K562 (cell line): ENCODE results near the gene MRPL33. TPM values are rescaled to one million over a fixed set of nuclear protein-coding genes. Genes with fewer than 3 reads are reported as not detected.

ENCODE experiments used
- JUN ChIP-seq, 2 experiments: sonication (generic) in 1 of 2; formaldehyde crosslinking in 1 of 2; IDR thresholded peaks; 2 replicates each; pipeline versions ENCODE4 v1.6.1 to v1.8.0; 2012 to 2022; ENCODE audit warnings: borderline replicate concordance in 2 of 2, mild to moderate bottlenecking in 2 of 2, improper control_type of control experiment in 1 of 2, low read depth in 1 of 2, low read length in 1 of 2, missing genetic modification reagents in 1 of 2
- NEUROD1 ChIP-seq: fragments of 150-350 bp; IDR thresholded peaks from 2 replicates; pipeline ENCODE4 v1.6.1; 2014; ENCODE audit warnings: borderline replicate concordance, low read length, low read depth; ENCODE audit not compliant: partially characterized antibody
- PCBP1 ChIP-seq: fragments of 200-400 bp; formaldehyde crosslinking; IDR thresholded peaks from 2 replicates; pipeline ENCODE4 v1.6.1; 2018; ENCODE audit warnings: mild to moderate bottlenecking, low read depth, low read length; ENCODE audit not compliant: poor library complexity, severe bottlenecking
- RFX1 ChIP-seq: fragments of 450-650 bp; IDR thresholded peaks from 2 replicates; pipeline ENCODE4 v1.6.1; 2016; ENCODE audit warnings: mild to moderate bottlenecking, moderate library complexity
- TAF1 ChIP-seq: IDR thresholded peaks from 2 replicates; pipeline ENCODE4 v1.6.1; 2011; ENCODE audit warnings: mild to moderate bottlenecking, low read length, moderate library complexity; ENCODE audit not compliant: insufficient read depth, control insufficient read depth, severe bottlenecking; ENCODE audit errors: extremely low read depth
- TRIM24 ChIP-seq, 2 experiments: fragments of 450-650 bp; IDR thresholded peaks; 2 replicates each; pipeline ENCODE4 v1.6.1; 2016
- ZNF436 ChIP-seq: fragments of 250-450, 450-650 bp; sonication (Bioruptor Pico); formaldehyde crosslinking; IDR thresholded peaks from 2 replicates; pipeline ENCODE4 v1.7.0; 2020; ENCODE audit warnings: mild to moderate bottlenecking
- polyA plus RNA-seq, 8 experiments: library from polyadenylated mRNA; depleted of rRNA in 4 of 8; stranded (reverse) in 5 of 8; unstranded in 3 of 8; fragments of >200 nt; fragmentation: Nextera tagmentation in 2 of 8; fragmentation: Illumina TruSeq in 1 of 8; extraction: Ambion mirVana in 2 of 8; extraction: Trizol in 1 of 8; gene quantifications; 2 replicates each; pipeline versions ENCODE4 v1.2.1 to v1.2.3, GENCODE V29; 2011 to 2014; ENCODE audit warnings: inconsistent platforms in 1 of 8, missing spikeins in 1 of 8
- total RNA-seq, 7 experiments: library from RNA; depleted of rRNA in 6 of 7; stranded (reverse); fragments of >200 nt in 6 of 7; fragmentation: Illumina TruSeq in 2 of 7; extraction: Trizol in 2 of 7; gene quantifications; 2 replicates each; pipeline versions ENCODE4 v1.2.1 to v1.2.3, GENCODE V29; 2011 to 2021; ENCODE audit warnings: low replicate concordance in 1 of 7
- TF ChIP-seq, protein P1 (sequence below), 2 experiments: fragments of 450-650 bp; IDR thresholded peaks; 2 replicates each; pipeline ENCODE4 v1.6.1; 2018; ENCODE audit warnings: mild to moderate bottlenecking in 2 of 2, low read depth in 1 of 2; ENCODE audit not compliant: partially characterized antibody in 2 of 2
- TF ChIP-seq, protein P2 (sequence below): fragments of 450-650 bp; formaldehyde crosslinking; IDR thresholded peaks from 2 replicates; pipeline ENCODE4 v1.4.0; 2020; ENCODE audit warnings: mild to moderate bottlenecking, mixed read lengths
- TF ChIP-seq, protein P3 (sequence below): fragments of 450-650 bp; IDR thresholded peaks from 2 replicates; pipeline ENCODE4 v1.6.1; 2016
- TF ChIP-seq, protein P4 (sequence below): sonication (generic); formaldehyde crosslinking; IDR thresholded peaks from 2 replicates; pipeline ENCODE4 v1.8.0; 2022; ENCODE audit warnings: mild to moderate bottlenecking, missing genetic modification reagents

The MRPL33 gene
- total and polyA plus RNA-seq, 9 of the 15 experiments (the other 6 are each of a cell fraction or from before 2014, with no cell fraction given), result 68.3 to 338 (median 226) TPM

DNA sequence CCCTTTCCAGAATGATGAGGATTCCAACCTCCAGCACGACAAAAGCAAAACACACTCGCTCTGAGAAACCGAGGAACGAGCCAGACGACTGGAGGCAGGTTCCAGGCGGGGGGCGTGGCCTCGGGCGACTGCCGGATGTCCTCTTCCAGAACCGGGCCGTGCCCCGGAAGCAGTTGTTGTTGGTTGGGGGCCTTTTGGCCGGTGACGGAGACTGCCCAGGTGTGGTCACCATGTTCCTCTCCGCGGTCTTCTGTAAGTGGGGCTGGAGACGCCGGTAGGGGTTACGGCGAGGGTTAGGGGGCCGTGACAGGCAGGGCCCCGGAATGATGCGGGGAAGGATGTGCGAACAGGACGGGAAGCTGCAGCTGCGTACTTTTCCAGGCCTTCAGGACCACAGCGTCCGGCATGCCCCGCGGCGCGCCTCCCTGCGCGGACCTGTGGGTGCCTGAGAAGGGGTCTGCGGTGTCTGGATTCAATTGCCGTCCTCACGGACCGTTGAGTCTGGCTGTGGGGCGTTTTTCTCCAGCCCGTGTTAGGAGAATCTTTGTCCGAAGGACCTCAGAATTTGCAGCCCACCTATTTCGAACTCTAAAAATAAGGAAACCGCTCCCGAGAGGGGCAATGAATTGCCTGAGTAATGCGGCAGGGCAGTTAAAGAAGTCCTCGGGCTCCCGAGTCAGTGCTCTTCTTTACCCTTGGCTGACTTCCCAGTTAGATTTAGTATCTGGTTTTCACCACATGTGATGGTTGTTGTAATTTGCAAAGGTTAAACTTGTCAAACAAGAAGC, at the start of gene MRPL33 (continued):
- TF ChIP-seq, protein P1, sequence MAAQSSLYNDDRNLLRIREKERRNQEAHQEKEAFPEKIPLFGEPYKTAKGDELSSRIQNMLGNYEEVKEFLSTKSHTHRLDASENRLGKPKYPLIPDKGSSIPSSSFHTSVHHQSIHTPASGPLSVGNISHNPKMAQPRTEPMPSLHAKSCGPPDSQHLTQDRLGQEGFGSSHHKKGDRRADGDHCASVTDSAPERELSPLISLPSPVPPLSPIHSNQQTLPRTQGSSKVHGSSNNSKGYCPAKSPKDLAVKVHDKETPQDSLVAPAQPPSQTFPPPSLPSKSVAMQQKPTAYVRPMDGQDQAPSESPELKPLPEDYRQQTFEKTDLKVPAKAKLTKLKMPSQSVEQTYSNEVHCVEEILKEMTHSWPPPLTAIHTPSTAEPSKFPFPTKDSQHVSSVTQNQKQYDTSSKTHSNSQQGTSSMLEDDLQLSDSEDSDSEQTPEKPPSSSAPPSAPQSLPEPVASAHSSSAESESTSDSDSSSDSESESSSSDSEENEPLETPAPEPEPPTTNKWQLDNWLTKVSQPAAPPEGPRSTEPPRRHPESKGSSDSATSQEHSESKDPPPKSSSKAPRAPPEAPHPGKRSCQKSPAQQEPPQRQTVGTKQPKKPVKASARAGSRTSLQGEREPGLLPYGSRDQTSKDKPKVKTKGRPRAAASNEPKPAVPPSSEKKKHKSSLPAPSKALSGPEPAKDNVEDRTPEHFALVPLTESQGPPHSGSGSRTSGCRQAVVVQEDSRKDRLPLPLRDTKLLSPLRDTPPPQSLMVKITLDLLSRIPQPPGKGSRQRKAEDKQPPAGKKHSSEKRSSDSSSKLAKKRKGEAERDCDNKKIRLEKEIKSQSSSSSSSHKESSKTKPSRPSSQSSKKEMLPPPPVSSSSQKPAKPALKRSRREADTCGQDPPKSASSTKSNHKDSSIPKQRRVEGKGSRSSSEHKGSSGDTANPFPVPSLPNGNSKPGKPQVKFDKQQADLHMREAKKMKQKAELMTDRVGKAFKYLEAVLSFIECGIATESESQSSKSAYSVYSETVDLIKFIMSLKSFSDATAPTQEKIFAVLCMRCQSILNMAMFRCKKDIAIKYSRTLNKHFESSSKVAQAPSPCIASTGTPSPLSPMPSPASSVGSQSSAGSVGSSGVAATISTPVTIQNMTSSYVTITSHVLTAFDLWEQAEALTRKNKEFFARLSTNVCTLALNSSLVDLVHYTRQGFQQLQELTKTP (IDR thresholded peaks at IDR 0.05; ENCODE audit: low read depth in 1 of 2, partially characterized antibody in 2 of 2), result peak in 1 of 2 experiments; percentile 86
- TF ChIP-seq RFX1 (no peak), NEUROD1 (no peak), ZNF436 (0 out of 2 replicates have a peak, but pooled peaks have one; percentile 32), TAF1 (peak; percentile 54), JUN (IDR thresholded peaks at IDR 0.05; ENCODE audit: borderline replicate concordance, low read depth, low read length) (peak; percentile 5; the same call in 1 of the 2 replicates), JUN (CRISPR knock-in tag; IDR thresholded peaks at IDR 0.05; ENCODE audit: borderline replicate concordance) (no peak), TRIM24 (IDR thresholded peaks at IDR 0.05) (peak in 1 of 2 experiments; percentile 81; a peak in 2 of 4 replicates), PCBP1 (peak; percentile 40)
- TF ChIP-seq, protein P2, sequence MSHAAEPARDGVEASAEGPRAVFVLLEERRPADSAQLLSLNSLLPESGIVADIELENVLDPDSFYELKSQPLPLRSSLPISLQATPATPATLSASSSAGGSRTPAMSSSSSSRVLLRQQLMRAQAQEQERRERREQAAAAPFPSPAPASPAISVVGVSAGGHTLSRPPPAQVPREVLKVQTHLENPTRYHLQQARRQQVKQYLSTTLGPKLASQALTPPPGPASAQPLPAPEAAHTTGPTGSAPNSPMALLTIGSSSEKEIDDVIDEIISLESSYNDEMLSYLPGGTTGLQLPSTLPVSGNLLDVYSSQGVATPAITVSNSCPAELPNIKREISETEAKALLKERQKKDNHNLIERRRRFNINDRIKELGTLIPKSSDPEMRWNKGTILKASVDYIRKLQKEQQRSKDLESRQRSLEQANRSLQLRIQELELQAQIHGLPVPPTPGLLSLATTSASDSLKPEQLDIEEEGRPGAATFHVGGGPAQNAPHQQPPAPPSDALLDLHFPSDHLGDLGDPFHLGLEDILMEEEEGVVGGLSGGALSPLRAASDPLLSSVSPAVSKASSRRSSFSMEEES (CRISPR knock-in tag), result 0 out of 2 replicates have a peak, but pooled peaks have one; percentile 1
- TF ChIP-seq, protein P3, sequence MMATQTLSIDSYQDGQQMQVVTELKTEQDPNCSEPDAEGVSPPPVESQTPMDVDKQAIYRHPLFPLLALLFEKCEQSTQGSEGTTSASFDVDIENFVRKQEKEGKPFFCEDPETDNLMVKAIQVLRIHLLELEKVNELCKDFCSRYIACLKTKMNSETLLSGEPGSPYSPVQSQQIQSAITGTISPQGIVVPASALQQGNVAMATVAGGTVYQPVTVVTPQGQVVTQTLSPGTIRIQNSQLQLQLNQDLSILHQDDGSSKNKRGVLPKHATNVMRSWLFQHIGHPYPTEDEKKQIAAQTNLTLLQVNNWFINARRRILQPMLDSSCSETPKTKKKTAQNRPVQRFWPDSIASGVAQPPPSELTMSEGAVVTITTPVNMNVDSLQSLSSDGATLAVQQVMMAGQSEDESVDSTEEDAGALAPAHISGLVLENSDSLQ, result peak; percentile 72
- TF ChIP-seq, protein P4, sequence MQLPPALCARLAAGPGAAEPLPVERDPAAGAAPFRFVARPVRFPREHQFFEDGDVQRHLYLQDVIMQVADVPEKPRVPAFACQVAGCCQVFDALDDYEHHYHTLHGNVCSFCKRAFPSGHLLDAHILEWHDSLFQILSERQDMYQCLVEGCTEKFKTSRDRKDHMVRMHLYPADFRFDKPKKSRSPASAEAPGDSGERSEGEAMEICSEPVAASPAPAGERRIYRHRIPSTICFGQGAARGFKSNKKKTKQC, result peak; percentile 47; the same call in 1 of the 2 replicates
